HepG2 (cell line): ENCODE results near the gene AKIP1. TPM values are rescaled to one million over a fixed set of nuclear protein-coding genes. Genes with fewer than 3 reads are reported as not detected.

Experiments
- ATAC-seq: fragments of 200-7000 bp; cut with Tn5 transposase; 3 replicates; pipeline ENCODE4 v1.9.1; 2020; ENCODE audit warnings: mild to moderate bottlenecking, moderate library complexity
- BruUV-seq: library from RNA; stranded (reverse); fragments of 400-500 nt; replicated peaks from 2 replicates; lab custom pipeline; 2021; lab: Mats Ljungman, UMichigan
- CTCF ChIA-PET: fragments of 300-600 bp; formaldehyde crosslinking; extraction: SDS; loops from one replicate; lab custom pipeline; 2021; ENCODE audit warnings: low total read pairs, inconsistent platforms, low intra/inter-chr PET ratio; lab: Yijun Ruan, JAX
- POLR2A ChIA-PET: fragments of 350-600 bp; sonication (Branson Sonifier 250); formaldehyde crosslinking; loops from one replicate; lab custom pipeline; 2020; ENCODE audit warnings: antibody characterized with exemption, inconsistent platforms; lab: Yijun Ruan, JAX
- DNase-seq: peaks from one replicate; pipeline ENCODE4 v3.0.0-alpha.2; 2015; ENCODE audit warnings: low spot score
- FAIRE-seq: peaks from 3 replicates; lab custom pipeline; 2011; peaks lifted over from hg19 to GRCh38; lab: Jason Lieb, UNC
- H2AFZ ChIP-seq: one replicate; pipeline ENCODE4 v1.6.1; 2011; ENCODE audit warnings: low read length, inconsistent platforms
- H3K27ac ChIP-seq: fragments of 300-600 bp; 3 replicates; pipeline ENCODE4 v1.8.0; 2011; ENCODE audit warnings: mixed run types, mild to moderate bottlenecking, mixed read lengths, low read length, inconsistent platforms; ENCODE audit not compliant: insufficient read depth; ENCODE audit errors: extremely low read length
- H3K27me3 ChIP-seq, 2 experiments: fragments of 200-600 bp in 1 of 2; 2 replicates in 1 of 2; 3 replicates in 1 of 2; pipeline versions ENCODE4 v1.6.0 to v1.8.0; 2011; ENCODE audit warnings: low read length in 2 of 2, mild to moderate bottlenecking in 2 of 2, moderate library complexity in 2 of 2, inconsistent platforms in 1 of 2; ENCODE audit not compliant: insufficient read depth in 2 of 2, control insufficient read depth in 1 of 2
- H3K36me3 ChIP-seq, 2 experiments: fragments of 200-600 bp in 1 of 2; replicated peaks in 1 of 2; 2 replicates in 1 of 2; 3 replicates in 1 of 2; pipeline versions ENCODE4 v1.5.1 to v1.8.0; 2011; ENCODE audit warnings: low read length in 2 of 2, inconsistent platforms in 1 of 2; ENCODE audit not compliant: insufficient read depth in 2 of 2, control insufficient read depth in 1 of 2
- H3K4me1 ChIP-seq: 2 replicates; pipeline ENCODE4 v1.5.1; 2012; ENCODE audit warnings: low read length, inconsistent platforms; ENCODE audit not compliant: insufficient read depth
- H3K4me2 ChIP-seq: 2 replicates; pipeline ENCODE4 v1.6.0; 2011; ENCODE audit warnings: low read depth, low read length, inconsistent platforms
- H3K4me3 ChIP-seq, 3 experiments: fragments of 200-600 bp in 1 of 3; sonication (generic), shearing (Covaris generic) in 1 of 3; replicated peaks in 1 of 3; 2 replicates each; pipeline ENCODE4 v1.5.1; 2011 to 2016; ENCODE audit warnings: low read length in 3 of 3, inconsistent platforms in 2 of 3, low read depth in 2 of 3, mild to moderate bottlenecking in 2 of 3, control low read depth in 1 of 3, mixed read lengths in 1 of 3; ENCODE audit not compliant: insufficient read depth in 1 of 3
- H3K79me2 ChIP-seq: one replicate; pipeline ENCODE4 v1.6.1; 2011; ENCODE audit warnings: low read length, inconsistent platforms; ENCODE audit not compliant: insufficient read depth
- H3K9ac ChIP-seq: 2 replicates; pipeline ENCODE4 v1.6.0; 2011; ENCODE audit warnings: mild to moderate bottlenecking, low read depth, low read length, inconsistent platforms; ENCODE audit not compliant: insufficient read depth
- H3K9me3 ChIP-seq: 2 replicates; pipeline ENCODE4 v1.5.1; 2012; ENCODE audit warnings: mild to moderate bottlenecking, low read length
- H4K20me1 ChIP-seq: 2 replicates; pipeline ENCODE4 v1.6.0; 2011; ENCODE audit warnings: inconsistent platforms, mild to moderate bottlenecking, low read length, moderate library complexity; ENCODE audit not compliant: insufficient read depth
- FOXJ3 ChIP-seq: sonication (generic); formaldehyde crosslinking; IDR thresholded peaks from 2 replicates; pipeline ENCODE4 v1.4.0; 2020; ENCODE audit warnings: missing genetic modification reagents, mild to moderate bottlenecking, borderline replicate concordance
- NFKBIZ ChIP-seq: IDR thresholded peaks from 2 replicates; pipeline ENCODE4 v1.6.1; 2018; ENCODE audit warnings: missing genetic modification reagents, missing compliant biosample characterization
- NFYB ChIP-seq: sonication (generic); formaldehyde crosslinking; IDR thresholded peaks from 2 replicates; pipeline ENCODE4 v1.4.0; 2020; ENCODE audit warnings: missing genetic modification reagents
- SUZ12 ChIP-seq: fragments of 150-350 bp; IDR thresholded peaks from 2 replicates; pipeline ENCODE4 v1.6.1; 2014; ENCODE audit warnings: low read depth, low read length
- TEAD3 ChIP-seq: optimal IDR thresholded peaks from 2 replicates; pipeline ENCODE3; 2016; ENCODE audit warnings: borderline replicate concordance
- ZBTB21 ChIP-seq: sonication (generic); formaldehyde crosslinking; IDR thresholded peaks from 2 replicates; pipeline ENCODE4 v1.4.0; 2020; ENCODE audit warnings: missing genetic modification reagents
- WGBS: methylation state at CpG from one replicate; pipeline ENCODE4 v1.1.6; 2017; ENCODE audit warnings: low lambda C conversion rate; 5-methylcytosine and 5-hydroxymethylcytosine counted together
- in situ Hi-C: cut with HindIII; loops from 2 replicates; pipeline ENCODE4 v1.10.0; 2017; ENCODE audit warnings: low pct_unique_long_range_greater_than_20kb; ENCODE audit not compliant: extremely low pct_ligation_motif_present
- intact Hi-C: fragments of 100-400 bp; cut with micrococcal nuclease; formaldehyde crosslinking; loops from one replicate; pipeline ENCODE4 v1.10.0; 2022; ENCODE audit not compliant: unreplicated experiment
- polyA plus RNA-seq, 8 experiments: library from polyadenylated mRNA; depleted of rRNA in 3 of 8; stranded (reverse) in 7 of 8; unstranded in 1 of 8; fragments of >200 nt; fragmentation: Illumina TruSeq in 4 of 8; extraction: Trizol in 4 of 8; gene quantifications; 2 replicates each; pipeline versions ENCODE4 v1.2.1 to v1.2.3, GENCODE V29; 2011 to 2016; ENCODE audit warnings: low read depth in 4 of 8, missing spikeins in 1 of 8, mixed read lengths in 1 of 8; ENCODE audit not compliant: insufficient read depth in 1 of 8
- total RNA-seq, 5 experiments: library from RNA; depleted of rRNA; stranded (reverse); fragments of >200 nt; fragmentation: Illumina TruSeq; extraction: Trizol; gene quantifications; 2 replicates each; pipeline ENCODE4 v1.2.3, GENCODE V29; 2016; ENCODE audit warnings: low read depth in 1 of 5
- TF ChIP-seq, protein P1 (sequence below), 2 experiments: sonication (generic) in 1 of 2; formaldehyde crosslinking in 1 of 2; IDR thresholded peaks; 2 replicates each; pipeline versions ENCODE4 v1.5.1 to v1.6.1; 2011 to 2020; ENCODE audit warnings: borderline replicate concordance in 1 of 2, low read depth in 1 of 2, low read length in 1 of 2, mild to moderate bottlenecking in 1 of 2, missing genetic modification reagents in 1 of 2, moderate library complexity in 1 of 2
- TF ChIP-seq, protein P2 (sequence below), 2 experiments: fragments of 450-650 bp in 1 of 2; sonication (generic) in 1 of 2; formaldehyde crosslinking in 1 of 2; IDR thresholded peaks; 2 replicates each; pipeline versions ENCODE4 v1.6.1 to v1.8.0; 2016 to 2022; ENCODE audit warnings: antibody characterized with exemption in 1 of 2, mild to moderate bottlenecking in 1 of 2, missing genetic modification reagents in 1 of 2
- TF ChIP-seq, protein P3 (sequence below): sonication (generic); formaldehyde crosslinking; IDR thresholded peaks from 2 replicates; pipeline ENCODE4 v1.4.0; 2020; ENCODE audit warnings: missing genetic modification reagents, borderline replicate concordance
- TF ChIP-seq, protein P4 (sequence below): sonication (generic); formaldehyde crosslinking; IDR thresholded peaks from 2 replicates; pipeline ENCODE4 v1.8.0; 2023; ENCODE audit warnings: mild to moderate bottlenecking, missing genetic modification reagents

The AKIP1 gene
- total and polyA plus RNA-seq, 2 of the 13 experiments (the other 11 are each of a cell fraction or from before 2014, with no cell fraction given): 10.0 to 20.3 TPM

DNA sequence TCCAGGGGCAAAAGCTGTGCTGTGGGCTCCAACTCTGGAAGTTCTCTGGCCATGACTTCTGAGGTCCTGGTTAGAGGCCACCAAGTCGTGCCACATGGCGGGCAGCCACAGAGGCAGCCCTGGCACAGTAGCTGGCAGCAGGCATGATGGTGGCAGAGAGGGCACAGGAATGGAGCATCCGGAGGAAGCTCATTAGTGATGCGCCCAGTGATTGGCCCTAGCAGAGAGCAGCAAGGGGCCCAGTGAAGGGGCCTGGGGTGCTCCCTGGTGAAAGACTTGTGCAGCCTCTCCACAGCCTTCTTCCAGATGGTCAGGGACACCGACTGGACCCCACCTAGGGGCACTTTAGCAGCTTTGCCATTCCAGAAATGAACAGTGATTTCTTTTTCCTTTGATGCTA is 14.7 kb downstream of the AKIP1 start:
- H3K9me3 ChIP-seq: no peaks in the 10 kb centered on the region
- no peak overlapping the region for H3K4me2 ChIP-seq
- H3K36me3 ChIP-seq: peaks cover 2 to 5% of the 10 kb centered on the region in 2 experiments; a peak in 3 of 5 replicates
- ChIA-PET CTCF (no interaction called here), POLR2A (interaction anchor here (0.9 to 1.5 kb wide), 2 partner anchors 10 to 14 kb away, joined by 3 to 6 read pairs; partner anchors contain the start of gene AKIP1)
- no peaks in the 10 kb centered on the region for H3K79me2 ChIP-seq
- DNase-seq: no peak
- BruUV-seq: no TSS peak
- 95% methylated on average over 5 of the region's 5 CpGs for whole genome bisulfite sequencing
- peaks cover 7% of the 10 kb centered on the region; the same call in 1 of the 2 replicates for H3K4me1 ChIP-seq
- no peak for ATAC-seq
- no peak for FAIRE-seq
- H3K27ac ChIP-seq: no peak overlapping the region
- H3K27me3 ChIP-seq: no peaks in the 10 kb centered on the region
- H2AFZ ChIP-seq: no peak overlapping the region
- in situ Hi-C loops: no loop called here
- H3K4me3 ChIP-seq: no peak overlapping the region
- intact Hi-C loops: no loop called here
- no peak overlapping the region for H3K9ac ChIP-seq
- H4K20me1 ChIP-seq: no peaks in the 10 kb centered on the region
- no peak for TF ChIP-seq SUZ12
- TF ChIP-seq, protein P1, sequence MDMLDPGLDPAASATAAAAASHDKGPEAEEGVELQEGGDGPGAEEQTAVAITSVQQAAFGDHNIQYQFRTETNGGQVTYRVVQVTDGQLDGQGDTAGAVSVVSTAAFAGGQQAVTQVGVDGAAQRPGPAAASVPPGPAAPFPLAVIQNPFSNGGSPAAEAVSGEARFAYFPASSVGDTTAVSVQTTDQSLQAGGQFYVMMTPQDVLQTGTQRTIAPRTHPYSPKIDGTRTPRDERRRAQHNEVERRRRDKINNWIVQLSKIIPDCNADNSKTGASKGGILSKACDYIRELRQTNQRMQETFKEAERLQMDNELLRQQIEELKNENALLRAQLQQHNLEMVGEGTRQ (IDR thresholded peaks at IDR 0.05; ENCODE audit: low read depth, low read length): no peak
- TF ChIP-seq, protein P1 (CRISPR knock-in tag; IDR thresholded peaks at IDR 0.05; ENCODE audit: borderline replicate concordance): no peak
- no peak for TF ChIP-seq FOXJ3 (CRISPR knock-in tag)
- no peak for TF ChIP-seq NFYB (CRISPR knock-in tag)
- TF ChIP-seq, protein P2, sequence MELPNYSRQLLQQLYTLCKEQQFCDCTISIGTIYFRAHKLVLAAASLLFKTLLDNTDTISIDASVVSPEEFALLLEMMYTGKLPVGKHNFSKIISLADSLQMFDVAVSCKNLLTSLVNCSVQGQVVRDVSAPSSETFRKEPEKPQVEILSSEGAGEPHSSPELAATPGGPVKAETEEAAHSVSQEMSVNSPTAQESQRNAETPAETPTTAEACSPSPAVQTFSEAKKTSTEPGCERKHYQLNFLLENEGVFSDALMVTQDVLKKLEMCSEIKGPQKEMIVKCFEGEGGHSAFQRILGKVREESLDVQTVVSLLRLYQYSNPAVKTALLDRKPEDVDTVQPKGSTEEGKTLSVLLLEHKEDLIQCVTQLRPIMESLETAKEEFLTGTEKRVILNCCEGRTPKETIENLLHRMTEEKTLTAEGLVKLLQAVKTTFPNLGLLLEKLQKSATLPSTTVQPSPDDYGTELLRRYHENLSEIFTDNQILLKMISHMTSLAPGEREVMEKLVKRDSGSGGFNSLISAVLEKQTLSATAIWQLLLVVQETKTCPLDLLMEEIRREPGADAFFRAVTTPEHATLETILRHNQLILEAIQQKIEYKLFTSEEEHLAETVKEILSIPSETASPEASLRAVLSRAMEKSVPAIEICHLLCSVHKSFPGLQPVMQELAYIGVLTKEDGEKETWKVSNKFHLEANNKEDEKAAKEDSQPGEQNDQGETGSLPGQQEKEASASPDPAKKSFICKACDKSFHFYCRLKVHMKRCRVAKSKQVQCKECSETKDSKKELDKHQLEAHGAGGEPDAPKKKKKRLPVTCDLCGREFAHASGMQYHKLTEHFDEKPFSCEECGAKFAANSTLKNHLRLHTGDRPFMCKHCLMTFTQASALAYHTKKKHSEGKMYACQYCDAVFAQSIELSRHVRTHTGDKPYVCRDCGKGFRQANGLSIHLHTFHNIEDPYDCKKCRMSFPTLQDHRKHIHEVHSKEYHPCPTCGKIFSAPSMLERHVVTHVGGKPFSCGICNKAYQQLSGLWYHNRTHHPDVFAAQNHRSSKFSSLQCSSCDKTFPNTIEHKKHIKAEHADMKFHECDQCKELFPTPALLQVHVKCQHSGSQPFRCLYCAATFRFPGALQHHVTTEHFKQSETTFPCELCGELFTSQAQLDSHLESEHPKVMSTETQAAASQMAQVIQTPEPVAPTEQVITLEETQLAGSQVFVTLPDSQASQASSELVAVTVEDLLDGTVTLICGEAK (IDR thresholded peaks at IDR 0.05): no peak
- TF ChIP-seq, protein P2 (CRISPR knock-in tag; IDR thresholded peaks at IDR 0.05): no peak
- no peak for TF ChIP-seq TEAD3 (CRISPR knock-in tag)
- TF ChIP-seq, protein P3, sequence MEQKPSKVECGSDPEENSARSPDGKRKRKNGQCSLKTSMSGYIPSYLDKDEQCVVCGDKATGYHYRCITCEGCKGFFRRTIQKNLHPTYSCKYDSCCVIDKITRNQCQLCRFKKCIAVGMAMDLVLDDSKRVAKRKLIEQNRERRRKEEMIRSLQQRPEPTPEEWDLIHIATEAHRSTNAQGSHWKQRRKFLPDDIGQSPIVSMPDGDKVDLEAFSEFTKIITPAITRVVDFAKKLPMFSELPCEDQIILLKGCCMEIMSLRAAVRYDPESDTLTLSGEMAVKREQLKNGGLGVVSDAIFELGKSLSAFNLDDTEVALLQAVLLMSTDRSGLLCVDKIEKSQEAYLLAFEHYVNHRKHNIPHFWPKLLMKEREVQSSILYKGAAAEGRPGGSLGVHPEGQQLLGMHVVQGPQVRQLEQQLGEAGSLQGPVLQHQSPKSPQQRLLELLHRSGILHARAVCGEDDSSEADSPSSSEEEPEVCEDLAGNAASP (CRISPR knock-in tag): no peak
- TF ChIP-seq, protein P4, sequence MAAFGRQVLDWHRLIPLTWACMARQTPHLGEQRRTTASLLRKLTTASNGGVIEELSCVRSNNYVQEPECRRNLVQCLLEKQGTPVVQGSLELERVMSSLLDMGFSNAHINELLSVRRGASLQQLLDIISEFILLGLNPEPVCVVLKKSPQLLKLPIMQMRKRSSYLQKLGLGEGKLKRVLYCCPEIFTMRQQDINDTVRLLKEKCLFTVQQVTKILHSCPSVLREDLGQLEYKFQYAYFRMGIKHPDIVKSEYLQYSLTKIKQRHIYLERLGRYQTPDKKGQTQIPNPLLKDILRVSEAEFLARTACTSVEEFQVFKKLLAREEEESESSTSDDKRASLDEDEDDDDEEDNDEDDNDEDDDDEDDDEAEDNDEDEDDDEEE (CRISPR knock-in tag): no peak
- no peak for TF ChIP-seq ZBTB21 (CRISPR knock-in tag)
- no peak for TF ChIP-seq NFKBIZ
